Measurements from ENCODE around the gene DBNDD1.

DBNDD1 gene

DNA sequence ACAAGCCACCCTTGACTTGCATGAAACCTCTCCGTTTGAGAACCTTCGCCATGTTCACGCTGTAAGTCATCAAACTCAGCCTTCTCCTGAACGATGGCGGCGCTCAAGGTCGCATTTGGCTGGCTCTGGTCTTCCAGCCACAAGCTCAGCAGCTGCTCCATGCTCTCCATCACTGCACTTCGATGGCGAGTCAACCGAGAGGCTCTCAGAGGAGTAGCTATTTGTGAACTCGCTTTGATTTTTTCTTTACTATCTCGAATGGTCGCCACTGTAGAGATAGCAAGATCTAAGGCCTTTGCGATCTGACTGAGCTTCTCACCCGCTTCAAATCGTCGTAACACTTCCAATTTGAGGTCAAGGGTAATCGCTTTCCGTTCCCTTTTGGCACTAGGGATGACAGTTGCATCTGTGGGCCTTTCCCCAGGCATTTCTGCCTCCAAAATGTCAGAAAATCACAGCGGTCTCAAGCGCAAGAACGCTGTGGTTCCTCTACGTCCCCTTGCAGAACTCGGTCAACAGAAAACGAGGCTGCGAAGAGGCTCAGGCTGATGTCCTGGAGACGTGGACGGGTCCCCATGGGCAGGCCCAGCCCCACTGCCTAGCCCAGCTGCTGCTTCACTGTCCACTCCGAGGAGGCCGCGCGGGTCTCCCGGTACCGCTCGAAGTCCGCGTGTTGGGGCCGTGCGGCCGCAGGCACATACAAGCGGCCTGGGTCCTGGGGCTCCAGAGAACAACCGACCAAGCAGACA lies 47.6 kb downstream of the DBNDD1 start:
- no peak for TF ChIP-seq TEAD4 (IDR thresholded peaks at IDR 0.05)
- no peak for TF ChIP-seq NFIC (IDR thresholded peaks at IDR 0.05)
- no peak for TF ChIP-seq EP300 (IDR thresholded peaks at IDR 0.05; ENCODE audit: borderline replicate concordance)
- TF ChIP-seq CREB1 (IDR thresholded peaks at IDR 0.05; ENCODE audit: low read depth), result no peak
- TF ChIP-seq TCF12 (IDR thresholded peaks at IDR 0.05; ENCODE audit: low read depth), result no peak
- no peak for TF ChIP-seq RAD21 (IDR thresholded peaks at IDR 0.05; ENCODE audit: low read depth)
- TF ChIP-seq TAF1 (IDR thresholded peaks at IDR 0.05; ENCODE audit: low read depth), result no peak
- TF ChIP-seq, protein P1, sequence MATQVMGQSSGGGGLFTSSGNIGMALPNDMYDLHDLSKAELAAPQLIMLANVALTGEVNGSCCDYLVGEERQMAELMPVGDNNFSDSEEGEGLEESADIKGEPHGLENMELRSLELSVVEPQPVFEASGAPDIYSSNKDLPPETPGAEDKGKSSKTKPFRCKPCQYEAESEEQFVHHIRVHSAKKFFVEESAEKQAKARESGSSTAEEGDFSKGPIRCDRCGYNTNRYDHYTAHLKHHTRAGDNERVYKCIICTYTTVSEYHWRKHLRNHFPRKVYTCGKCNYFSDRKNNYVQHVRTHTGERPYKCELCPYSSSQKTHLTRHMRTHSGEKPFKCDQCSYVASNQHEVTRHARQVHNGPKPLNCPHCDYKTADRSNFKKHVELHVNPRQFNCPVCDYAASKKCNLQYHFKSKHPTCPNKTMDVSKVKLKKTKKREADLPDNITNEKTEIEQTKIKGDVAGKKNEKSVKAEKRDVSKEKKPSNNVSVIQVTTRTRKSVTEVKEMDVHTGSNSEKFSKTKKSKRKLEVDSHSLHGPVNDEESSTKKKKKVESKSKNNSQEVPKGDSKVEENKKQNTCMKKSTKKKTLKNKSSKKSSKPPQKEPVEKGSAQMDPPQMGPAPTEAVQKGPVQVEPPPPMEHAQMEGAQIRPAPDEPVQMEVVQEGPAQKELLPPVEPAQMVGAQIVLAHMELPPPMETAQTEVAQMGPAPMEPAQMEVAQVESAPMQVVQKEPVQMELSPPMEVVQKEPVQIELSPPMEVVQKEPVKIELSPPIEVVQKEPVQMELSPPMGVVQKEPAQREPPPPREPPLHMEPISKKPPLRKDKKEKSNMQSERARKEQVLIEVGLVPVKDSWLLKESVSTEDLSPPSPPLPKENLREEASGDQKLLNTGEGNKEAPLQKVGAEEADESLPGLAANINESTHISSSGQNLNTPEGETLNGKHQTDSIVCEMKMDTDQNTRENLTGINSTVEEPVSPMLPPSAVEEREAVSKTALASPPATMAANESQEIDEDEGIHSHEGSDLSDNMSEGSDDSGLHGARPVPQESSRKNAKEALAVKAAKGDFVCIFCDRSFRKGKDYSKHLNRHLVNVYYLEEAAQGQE (IDR thresholded peaks at IDR 0.05; ENCODE audit: low read depth), result no peak
- no peak for TF ChIP-seq EGR1 (IDR thresholded peaks at IDR 0.05)
- TF ChIP-seq ZBTB7A (IDR thresholded peaks at IDR 0.05; ENCODE audit: low read depth), result no peak
- no peak for TF ChIP-seq FOXM1 (IDR thresholded peaks at IDR 0.05; ENCODE audit: borderline replicate concordance, low read depth)
- TF ChIP-seq YY1 (IDR thresholded peaks at IDR 0.05; ENCODE audit: low read depth), result no peak
- TF ChIP-seq, protein P2, sequence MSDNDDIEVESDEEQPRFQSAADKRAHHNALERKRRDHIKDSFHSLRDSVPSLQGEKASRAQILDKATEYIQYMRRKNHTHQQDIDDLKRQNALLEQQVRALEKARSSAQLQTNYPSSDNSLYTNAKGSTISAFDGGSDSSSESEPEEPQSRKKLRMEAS (IDR thresholded peaks at IDR 0.05), result no peak
- TF ChIP-seq CEBPB (IDR thresholded peaks at IDR 0.05), result no peak
- TF ChIP-seq, protein P3, sequence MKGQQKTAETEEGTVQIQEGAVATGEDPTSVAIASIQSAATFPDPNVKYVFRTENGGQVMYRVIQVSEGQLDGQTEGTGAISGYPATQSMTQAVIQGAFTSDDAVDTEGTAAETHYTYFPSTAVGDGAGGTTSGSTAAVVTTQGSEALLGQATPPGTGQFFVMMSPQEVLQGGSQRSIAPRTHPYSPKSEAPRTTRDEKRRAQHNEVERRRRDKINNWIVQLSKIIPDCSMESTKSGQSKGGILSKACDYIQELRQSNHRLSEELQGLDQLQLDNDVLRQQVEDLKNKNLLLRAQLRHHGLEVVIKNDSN (IDR thresholded peaks at IDR 0.05), result no peak

DNA sequence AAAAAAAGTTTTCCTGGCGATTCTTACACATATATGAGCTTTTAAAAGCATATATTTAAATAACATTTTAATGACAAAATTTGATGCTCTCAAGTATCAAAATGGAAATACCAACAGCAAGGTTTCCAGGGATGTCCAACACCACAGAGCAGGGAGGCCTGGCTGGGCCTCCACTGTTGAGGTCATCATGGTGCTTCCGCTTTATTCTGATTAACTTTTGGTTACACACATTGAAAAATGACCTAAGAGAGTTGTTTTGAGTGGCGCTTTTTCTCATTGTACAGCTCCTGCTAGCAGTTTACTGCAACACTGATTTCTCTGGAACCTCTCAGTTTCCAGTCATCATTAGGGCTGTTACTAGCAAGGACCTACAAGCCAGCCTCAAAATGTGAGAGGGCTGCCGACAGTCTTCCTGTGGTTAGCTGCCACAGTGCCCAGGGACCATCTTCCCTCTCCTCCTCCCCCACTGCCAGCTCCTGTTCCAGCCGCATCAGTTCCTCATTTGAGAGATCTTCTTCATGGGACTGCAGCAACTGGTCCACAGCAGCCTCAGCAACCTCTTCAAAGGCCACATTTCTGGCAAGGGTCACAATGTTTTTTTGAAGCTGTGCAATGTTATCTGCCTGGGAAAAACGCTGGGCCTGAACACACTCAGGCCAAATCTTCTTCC lies 49.4 kb downstream of the DBNDD1 start:
- TF ChIP-seq TEAD4 (IDR thresholded peaks at IDR 0.05), result no peak
- TF ChIP-seq, protein P3 (IDR thresholded peaks at IDR 0.05), result no peak
- TF ChIP-seq YY1 (IDR thresholded peaks at IDR 0.05; ENCODE audit: low read depth), result no peak
- no peak for TF ChIP-seq EGR1 (IDR thresholded peaks at IDR 0.05)
- TF ChIP-seq FOXM1 (IDR thresholded peaks at IDR 0.05; ENCODE audit: borderline replicate concordance, low read depth), result no peak
- no peak for TF ChIP-seq RAD21 (IDR thresholded peaks at IDR 0.05; ENCODE audit: low read depth)
- no peak for TF ChIP-seq TAF1 (IDR thresholded peaks at IDR 0.05; ENCODE audit: low read depth)
- TF ChIP-seq, protein P2 (IDR thresholded peaks at IDR 0.05), result no peak
- no peak for TF ChIP-seq NFIC (IDR thresholded peaks at IDR 0.05)
- TF ChIP-seq, protein P1 (IDR thresholded peaks at IDR 0.05; ENCODE audit: low read depth), result no peak
- TF ChIP-seq ZBTB7A (IDR thresholded peaks at IDR 0.05; ENCODE audit: low read depth), result no peak
- TF ChIP-seq EP300 (IDR thresholded peaks at IDR 0.05; ENCODE audit: borderline replicate concordance), result no peak
- no peak for TF ChIP-seq CEBPB (IDR thresholded peaks at IDR 0.05)
- TF ChIP-seq TCF12 (IDR thresholded peaks at IDR 0.05; ENCODE audit: low read depth), result no peak

DNA sequence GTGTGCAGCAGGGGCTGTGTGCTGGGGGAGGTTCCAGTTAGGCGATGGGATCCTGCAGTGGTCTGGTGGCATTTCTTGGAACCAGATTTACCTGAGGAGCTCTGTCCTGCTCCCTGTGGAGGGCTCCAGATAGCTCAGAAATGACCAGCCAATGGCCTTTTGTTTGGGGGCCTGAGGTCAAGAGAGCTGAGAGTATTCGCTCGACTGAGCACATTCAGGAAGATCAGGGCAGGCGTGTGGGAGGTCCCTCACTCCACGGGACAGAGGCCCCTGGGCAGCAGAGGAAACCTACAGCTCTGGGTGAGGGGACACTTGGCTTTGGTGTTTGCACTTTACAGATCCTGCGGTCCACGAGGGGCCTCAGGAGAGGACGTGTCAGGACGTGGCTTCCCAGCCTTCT lies 52.5 kb downstream of the DBNDD1 start:
- no peak for TF ChIP-seq CEBPB (IDR thresholded peaks at IDR 0.05)
- TF ChIP-seq YY1 (IDR thresholded peaks at IDR 0.05; ENCODE audit: low read depth), result no peak
- no peak for TF ChIP-seq NFIC (IDR thresholded peaks at IDR 0.05)
- TF ChIP-seq, protein P1 (IDR thresholded peaks at IDR 0.05; ENCODE audit: low read depth), result no peak
- TF ChIP-seq, protein P3 (IDR thresholded peaks at IDR 0.05), result no peak
- TF ChIP-seq EP300 (IDR thresholded peaks at IDR 0.05; ENCODE audit: borderline replicate concordance), result no peak

Measured in Ishikawa (cell line).